Hippocampal formation (tissue), 2 donors: ENCODE measurements around the gene TMEM168.
"Not testable (repeated sequence)": the region's sequence is repeated elsewhere in the genome, so short reads cannot be mapped to it uniquely, and the experiment has no call there.

Experiments used
- DNase-seq, 2 donors: peaks; one replicate each; lab custom pipeline; 2025; lab: John Stamatoyannopoulos, UW

TMEM168 gene

GRCh38 chr7:112781558-112781957 is 8.6 kb downstream of the TMEM168 start:
- DNase-seq: no peak

DNA sequence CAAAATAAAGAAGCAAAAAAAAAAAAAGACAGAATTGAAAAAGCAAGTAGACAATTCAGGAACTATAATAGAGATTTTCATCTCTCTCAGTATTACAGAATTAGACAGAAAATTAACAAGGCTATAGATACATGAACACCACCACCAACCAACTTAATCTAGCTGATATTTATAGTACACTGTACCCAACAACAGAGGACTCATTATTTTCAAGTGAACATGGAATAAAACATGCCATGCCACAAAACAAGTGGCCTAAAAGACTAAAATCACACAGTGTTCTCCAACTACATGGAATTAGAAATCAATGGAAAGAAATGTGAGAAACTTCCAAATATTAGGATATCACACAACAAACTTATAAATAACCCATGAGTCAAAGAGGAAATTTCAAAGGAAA is 9.1 kb downstream of the TMEM168 start:
- DNase-seq: no peak

DNA sequence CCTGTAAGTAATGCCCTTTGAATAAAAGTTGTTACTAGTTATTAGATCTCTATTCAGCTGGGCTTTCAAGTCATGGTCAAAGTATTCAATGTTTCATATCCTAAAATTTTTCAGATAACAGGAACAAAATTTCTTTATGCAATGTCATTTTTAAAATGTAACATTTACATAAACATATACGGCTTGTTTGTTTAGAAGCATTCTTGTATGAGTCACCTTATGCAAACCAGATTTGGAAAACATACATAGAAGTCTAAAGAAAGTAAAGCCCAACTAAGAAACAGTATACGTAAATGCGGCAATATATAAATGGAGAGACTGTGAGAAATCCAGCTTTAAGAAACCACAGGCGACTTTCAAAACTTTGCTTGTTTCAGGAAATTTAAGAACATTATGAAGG is 10.5 kb downstream of the TMEM168 start:
- DNase-seq: no peak

- no peak for DNase-seq
These were observed 12.8 kb downstream of the TMEM168 start for GRCh38 chr7:112777406-112777805.

- no peak for DNase-seq
These were observed 19.0 kb downstream of the TMEM168 start for GRCh38 chr7:112771166-112771565.

DNA sequence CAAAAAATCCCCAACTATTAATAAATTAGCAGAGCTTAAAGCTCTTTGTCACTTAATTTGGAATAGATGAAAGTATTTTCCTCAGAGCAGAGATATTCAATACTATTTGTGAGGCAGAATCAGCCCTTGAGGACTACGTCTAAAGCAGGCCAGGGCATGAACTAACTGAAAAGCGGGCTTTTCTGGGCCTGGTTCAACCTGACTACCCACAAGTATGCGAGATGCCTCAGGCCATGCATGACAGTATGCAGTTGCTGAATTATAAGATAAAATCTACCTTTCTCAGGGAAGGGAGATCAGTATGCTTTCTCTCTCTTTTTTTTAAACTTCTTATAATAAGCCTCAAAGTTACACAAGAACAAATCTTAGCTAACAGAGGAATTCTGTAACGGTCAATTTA is 20.1 kb downstream of the TMEM168 start:
- no peak for DNase-seq

DNA sequence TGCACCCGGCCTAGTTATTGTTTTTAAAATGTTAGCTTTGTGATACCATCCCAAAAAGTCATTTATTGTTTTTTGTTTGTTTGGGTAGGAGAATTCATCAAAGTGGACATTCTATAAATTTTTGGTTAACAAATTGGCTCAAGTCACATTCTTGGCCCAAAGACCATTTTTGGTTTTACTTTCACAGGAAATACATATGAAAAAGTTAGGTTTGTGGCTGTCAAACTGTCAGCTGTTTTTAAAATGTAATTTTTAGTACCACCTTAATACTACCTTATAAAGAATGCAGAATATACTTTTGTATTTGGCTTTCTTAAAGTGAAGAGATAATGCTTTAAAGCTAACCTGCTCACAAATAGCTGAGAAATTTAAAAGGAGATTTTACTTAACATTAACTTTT is 25.1 kb downstream of the TMEM168 start:
- no peak for DNase-seq

GRCh38 chr7:112763996-112764395 is 26.2 kb downstream of the TMEM168 start:
- DNase-seq: no peak

- no peak for DNase-seq
These were observed 26.9 kb downstream of the TMEM168 start for GRCh38 chr7:112763298-112763697.

DNA sequence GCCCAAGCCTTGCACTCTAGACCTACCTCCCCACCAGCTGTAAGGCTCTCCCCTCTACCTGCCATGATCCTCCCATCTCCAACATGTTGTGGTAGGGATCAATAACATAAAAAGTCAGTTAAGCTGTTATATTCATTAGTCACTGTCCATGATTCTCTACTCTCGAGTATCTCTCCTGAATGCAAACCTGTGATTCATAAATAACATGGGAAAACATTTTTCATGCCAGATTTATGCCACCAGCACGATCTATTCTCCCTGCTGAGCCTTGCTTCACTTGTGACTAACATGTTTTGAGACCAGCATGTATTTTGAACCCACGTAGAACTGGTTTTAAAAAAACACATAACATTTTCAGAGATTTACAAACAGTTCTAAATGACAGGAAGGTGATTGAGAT is 30.3 kb downstream of the TMEM168 start:
- DNase-seq: no peak

GRCh38 chr7:112757337-112757736 is 32.9 kb downstream of the TMEM168 start:
- DNase-seq: no peak

DNA sequence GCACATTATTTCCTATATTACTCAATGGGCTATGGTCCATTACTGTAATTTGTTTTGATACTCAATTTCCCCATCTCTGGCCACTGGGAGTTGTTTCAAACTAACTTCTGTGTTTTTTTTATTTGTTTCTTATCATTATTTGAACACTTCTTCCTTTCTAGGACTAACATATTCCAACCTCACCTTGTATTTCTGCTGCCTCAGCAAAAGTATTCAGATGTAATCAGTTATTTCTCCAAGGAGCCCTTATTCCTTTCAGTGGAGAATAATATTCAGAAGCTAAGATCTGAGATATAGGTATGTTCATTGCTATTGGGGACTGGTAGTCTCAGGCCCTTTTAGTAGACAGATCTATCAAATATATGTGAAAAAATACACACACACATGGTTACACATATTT is 36.9 kb downstream of the TMEM168 start:
- DNase-seq: no peak

DNA sequence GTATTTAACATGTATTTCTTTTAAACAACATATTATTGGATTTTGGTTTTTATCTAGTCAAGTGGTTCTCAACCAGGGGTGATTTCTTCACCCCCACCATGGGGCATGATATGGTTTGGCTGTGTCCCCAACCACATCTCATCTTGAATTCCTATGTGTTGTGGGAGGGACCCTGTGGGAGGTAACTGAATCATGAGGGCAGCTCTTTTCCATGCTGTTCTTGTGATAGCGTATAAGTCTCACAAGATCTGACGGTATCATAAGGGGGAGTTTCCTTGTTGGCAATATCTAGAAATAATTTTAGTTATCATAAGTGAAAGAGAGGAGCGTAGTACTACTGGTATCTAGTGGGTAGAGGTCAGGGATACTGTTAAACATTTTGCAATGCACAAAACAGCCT is 37.6 kb downstream of the TMEM168 start:
- DNase-seq: no peak

DNA sequence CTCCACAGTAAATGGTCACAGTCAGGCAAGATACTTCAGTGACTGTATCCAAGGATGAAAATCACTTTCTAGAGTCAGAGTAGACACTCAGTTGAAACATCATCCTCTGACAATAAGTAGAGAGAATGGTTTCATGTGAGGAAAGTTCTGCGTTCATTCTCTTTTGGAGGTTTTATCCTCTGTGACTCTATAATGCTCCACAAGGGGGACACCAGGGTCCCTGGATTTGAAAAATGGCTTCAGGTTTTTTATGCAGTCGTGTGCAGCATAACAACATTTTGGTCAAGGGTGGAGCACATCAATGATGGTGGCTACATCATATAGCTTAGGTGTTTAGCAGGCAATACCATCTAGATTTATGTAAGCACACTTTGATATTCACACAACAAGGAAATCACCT is 40.4 kb downstream of the TMEM168 start:
- no peak for DNase-seq

GRCh38 chr7:112748381-112748780 is 41.8 kb downstream of the TMEM168 start:
- DNase-seq: no peak

DNA sequence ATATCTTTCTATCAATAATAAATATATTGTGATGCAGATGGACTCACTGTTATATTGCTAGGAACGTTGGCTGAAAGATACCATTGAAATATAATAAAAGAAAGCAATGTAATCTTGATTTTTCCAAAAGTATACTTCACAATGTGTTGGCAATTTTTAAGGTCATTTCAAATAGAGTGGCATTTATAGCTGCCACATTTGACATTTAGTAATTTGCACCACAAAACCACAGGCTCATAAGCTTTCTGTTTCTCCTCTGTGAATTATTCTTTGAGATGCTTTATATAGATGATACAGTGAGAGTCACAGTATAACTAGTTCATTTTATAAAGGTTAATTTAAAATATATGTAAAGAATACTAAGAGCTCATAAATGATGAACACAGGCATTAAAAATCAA is 44.6 kb downstream of the TMEM168 start:
- no peak for DNase-seq

- DNase-seq: no peak
These were observed 45.4 kb downstream of the TMEM168 start for GRCh38 chr7:112744818-112745217.

DNA sequence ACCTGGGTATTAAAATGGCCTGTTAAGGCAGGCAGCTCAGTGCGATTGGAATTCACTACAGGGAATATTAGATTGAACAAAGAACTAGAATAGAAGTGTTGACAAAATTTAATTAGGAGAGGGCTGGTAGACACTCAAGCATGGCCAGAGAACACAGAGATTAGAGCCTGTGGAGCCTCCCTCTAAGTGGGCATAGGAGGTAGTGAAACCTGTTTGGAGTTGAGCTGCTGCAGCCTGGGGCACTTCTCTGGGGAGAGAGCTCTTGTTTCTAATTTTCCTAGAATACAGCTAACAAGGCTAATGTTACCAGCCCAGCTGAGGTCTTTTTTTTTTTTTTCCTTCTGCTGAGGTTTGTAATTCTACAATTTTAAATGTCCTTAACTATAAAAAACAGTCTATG is 46.4 kb downstream of the TMEM168 start:
- no peak for DNase-seq

DNA sequence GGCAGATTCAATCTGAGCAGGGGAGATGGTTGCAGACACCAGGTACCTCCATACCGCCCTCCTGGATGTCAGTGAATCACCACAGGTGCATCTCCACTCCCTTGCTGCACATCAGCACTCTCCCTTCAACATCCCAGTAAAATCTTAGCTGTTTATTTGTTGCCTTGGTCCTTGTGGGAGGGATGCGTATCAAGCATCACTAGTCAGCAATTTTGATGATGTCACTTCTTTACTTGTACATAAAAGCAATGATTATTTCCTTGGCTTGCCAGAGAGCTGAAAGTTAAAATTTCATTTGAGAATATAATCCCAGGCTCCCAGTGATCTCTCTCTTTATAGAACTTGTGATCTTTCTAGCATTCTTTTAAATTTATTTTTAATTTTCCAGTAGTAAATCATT is 49.5 kb downstream of the TMEM168 start:
- DNase-seq: no peak

DNA sequence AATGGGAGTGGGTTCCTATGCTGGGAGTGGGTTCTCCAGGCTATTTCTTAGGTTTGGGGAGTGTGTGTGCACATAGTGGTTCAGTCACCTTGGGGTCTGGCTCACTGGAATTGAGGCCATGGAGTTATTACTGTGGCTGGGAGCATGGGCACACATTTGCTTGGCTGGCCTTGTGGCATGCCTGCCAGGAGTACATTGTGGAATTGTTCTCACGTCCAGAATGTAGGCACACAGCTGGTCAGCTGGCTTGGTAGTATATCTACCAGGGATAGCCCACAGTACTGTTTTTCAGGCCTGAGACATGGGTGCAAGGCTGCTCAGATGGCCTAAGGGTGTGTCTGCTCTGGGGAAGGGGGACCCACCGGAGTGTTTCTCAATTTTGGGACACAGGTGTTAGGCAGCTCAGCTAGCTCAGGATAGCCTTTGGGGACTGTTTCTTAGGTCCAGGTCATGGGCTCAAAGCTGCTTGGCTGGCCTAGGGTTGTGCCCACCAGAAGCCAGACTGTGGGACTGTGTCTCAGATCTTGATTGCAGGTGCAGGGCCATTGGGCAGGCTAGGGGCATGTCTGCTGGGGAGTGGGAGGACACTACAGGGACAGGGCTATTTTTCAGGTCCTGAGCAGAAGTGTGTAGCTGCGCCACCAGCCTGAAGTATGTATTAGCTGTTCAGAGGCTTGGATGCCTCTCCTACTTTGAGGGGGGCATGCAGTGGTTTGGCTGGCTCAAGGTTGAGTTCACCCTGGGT is 50.6 kb downstream of the TMEM168 start:
- no peak for DNase-seq

GRCh38 chr7:112735261-112735660 is 54.9 kb downstream of the TMEM168 start:
- DNase-seq: no peak

DNA sequence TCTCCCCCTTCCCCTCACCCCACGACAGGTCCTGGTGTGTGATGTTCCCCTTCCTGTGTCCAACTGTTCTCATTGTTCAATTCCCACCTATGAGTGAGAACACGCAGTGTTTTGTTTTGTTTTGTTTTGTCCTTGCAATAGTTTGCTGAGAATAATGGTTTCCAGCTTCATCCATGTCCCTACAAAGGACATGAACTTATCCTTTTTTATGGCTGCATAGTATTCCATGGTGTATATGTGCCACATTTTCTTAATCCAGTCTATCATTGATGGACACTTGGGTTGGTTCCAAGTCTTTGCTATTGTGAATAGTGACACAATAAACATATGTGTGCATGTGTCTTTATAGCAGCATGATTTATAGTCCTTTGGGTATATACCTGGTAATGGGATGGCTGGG is 58.9 kb downstream of the TMEM168 start:
- DNase-seq: not testable (repeated sequence)

DNA sequence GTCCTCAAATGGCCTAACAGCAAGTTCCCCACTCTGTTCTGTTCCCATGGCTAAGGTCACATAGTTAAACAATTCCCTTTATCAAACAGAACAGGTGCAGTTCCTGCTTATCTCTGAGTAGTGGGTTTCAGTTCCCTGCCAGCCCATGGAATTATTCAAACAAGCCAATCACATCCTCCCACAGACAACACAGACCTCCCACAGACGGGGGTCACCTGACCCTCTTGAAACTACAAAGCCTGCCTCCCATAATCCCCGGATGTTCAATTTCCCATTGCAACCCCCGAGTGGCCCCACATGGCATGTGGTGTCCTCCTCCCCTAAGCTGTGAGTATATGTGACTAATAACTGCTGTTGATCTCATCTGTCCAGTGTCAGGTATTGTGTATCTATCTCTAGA is 64.1 kb downstream of the TMEM168 start:
- no peak for DNase-seq

DNA sequence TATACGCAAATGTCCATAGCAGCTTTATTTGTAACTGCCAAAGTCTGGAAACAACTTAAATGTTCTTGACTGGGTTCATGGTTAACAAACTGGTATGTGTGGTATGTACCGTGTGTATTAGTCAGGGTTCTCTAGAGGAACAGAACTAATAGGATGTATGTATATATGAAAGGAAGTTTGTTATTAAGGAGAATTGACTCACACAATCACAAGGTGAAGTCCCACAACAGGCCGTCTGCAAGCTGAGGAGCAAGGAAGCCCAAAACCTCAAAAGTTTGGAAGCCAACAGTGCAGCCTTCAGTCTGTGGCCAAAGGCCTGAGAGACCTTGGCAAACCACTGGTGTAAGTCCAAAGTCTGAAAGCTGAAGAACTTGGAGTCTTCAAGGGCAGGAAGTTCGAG is 66.8 kb downstream of the TMEM168 start:
- DNase-seq: no peak
